ENCODE measurements around the gene SLC39A7.
"Not testable (repeated sequence)": the region's sequence is repeated elsewhere in the genome, so short reads cannot be mapped to it uniquely, and the experiment has no call there.

Gene SLC39A7

DNA sequence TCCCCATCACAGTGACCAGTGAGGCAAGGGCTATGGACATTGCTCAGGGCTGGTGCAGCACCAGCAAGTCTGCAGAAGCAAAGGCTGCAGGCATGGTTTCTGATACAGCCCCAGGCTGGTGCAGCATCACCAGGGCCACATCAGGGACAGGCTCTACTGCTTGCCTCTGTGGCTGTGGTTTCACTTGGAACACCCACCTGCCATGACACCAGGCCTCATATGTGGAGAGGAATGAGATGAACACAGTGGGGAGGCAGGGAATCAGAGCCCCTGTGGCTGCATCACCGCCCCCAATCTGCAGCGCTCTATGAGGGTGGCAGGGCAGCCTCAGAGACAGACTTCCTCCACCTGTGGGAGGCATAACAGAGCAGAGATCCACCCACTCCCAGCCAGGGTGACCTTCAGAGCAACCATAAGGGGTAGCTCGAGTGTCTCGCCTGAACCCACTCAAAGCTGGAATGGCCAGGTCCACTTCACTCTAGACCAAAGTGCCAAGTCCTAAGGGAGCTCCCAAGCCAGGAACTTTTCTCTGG is 15.5 kb downstream of the SLC39A7 start:
- Histone ChIP-seq H3K4me2 (ENCODE audit: low read length) (no peak overlapping the region), H3K36me3 (ENCODE audit: insufficient read depth, low read length) (no peaks in the 10 kb centered on the region; the same call in 1 of the 2 replicates), H2AFZ (ENCODE audit: low read length) (no peak overlapping the region), H4K20me1 (ENCODE audit: insufficient read depth, low read length) (no peaks in the 10 kb centered on the region), H3K4me1 (ENCODE audit: insufficient read depth, low read length, severe bottlenecking) (no peaks in the 10 kb centered on the region), H3K27me3 (ENCODE audit: insufficient read depth, low read length) (0 out of 2 replicates have a peak, but pooled peaks cover 3% of the 10 kb centered on the region), H3K9ac (ENCODE audit: low read length) (no peak overlapping the region), H3F3A (ENCODE audit: insufficient read depth, low read length) (no peaks in the 10 kb centered on the region), H3K9me2 (ENCODE audit: low read depth, low read length) (no peaks in the 10 kb centered on the region), H3K9me3 (ENCODE audit: low read length) (no peaks in the 10 kb centered on the region), H3K79me2 (ENCODE audit: insufficient read depth, low read length) (no peaks in the 10 kb centered on the region), H3K27ac (ENCODE audit: low read depth, low read length, poor library complexity, severe bottlenecking) (no peak overlapping the region), H3K4me3 (ENCODE audit: low read depth, low read length, poor library complexity, severe bottlenecking) (no peak overlapping the region)
- no peak for TF ChIP-seq EZH2 (IDR thresholded peaks at IDR 0.05; ENCODE audit: borderline replicate concordance, low read length)
- TF ChIP-seq, protein P1, sequence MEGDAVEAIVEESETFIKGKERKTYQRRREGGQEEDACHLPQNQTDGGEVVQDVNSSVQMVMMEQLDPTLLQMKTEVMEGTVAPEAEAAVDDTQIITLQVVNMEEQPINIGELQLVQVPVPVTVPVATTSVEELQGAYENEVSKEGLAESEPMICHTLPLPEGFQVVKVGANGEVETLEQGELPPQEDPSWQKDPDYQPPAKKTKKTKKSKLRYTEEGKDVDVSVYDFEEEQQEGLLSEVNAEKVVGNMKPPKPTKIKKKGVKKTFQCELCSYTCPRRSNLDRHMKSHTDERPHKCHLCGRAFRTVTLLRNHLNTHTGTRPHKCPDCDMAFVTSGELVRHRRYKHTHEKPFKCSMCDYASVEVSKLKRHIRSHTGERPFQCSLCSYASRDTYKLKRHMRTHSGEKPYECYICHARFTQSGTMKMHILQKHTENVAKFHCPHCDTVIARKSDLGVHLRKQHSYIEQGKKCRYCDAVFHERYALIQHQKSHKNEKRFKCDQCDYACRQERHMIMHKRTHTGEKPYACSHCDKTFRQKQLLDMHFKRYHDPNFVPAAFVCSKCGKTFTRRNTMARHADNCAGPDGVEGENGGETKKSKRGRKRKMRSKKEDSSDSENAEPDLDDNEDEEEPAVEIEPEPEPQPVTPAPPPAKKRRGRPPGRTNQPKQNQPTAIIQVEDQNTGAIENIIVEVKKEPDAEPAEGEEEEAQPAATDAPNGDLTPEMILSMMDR (IDR thresholded peaks at IDR 0.05; ENCODE audit: low read length): no peak

DNA sequence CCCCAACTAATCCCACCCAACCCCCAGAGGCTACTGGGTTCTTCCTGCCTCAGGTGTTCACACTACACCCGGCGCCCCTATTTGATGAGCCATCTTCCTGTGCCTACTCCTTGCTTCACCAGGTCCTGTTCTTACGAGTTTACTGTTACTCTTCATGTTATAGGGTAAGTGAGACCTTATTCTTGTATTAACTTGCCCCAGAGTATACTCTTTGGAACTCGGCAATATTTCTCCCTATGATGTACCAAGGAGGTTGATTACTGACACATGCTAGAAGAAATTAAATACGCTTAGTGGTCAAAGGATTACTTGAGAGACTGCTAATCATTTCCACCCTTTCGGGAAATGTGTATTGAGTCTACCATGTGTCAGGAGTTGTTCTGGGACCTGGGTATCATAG is 16.6 kb downstream of the SLC39A7 start:
- Histone ChIP-seq H3K4me2 (ENCODE audit: low read length) (no peak overlapping the region), H3K27ac (ENCODE audit: low read depth, low read length, poor library complexity, severe bottlenecking) (no peak overlapping the region), H3K9ac (ENCODE audit: low read length) (no peak overlapping the region), H3K4me1 (ENCODE audit: insufficient read depth, low read length, severe bottlenecking) (no peaks in the 10 kb centered on the region), H3K9me3 (ENCODE audit: low read length) (no peaks in the 10 kb centered on the region), H3K9me2 (ENCODE audit: low read depth, low read length) (no peaks in the 10 kb centered on the region), H3F3A (ENCODE audit: insufficient read depth, low read length) (no peaks in the 10 kb centered on the region), H3K36me3 (ENCODE audit: insufficient read depth, low read length) (no peaks in the 10 kb centered on the region), H3K4me3 (ENCODE audit: low read depth, low read length, poor library complexity, severe bottlenecking) (no peak overlapping the region), H3K79me2 (ENCODE audit: insufficient read depth, low read length) (no peaks in the 10 kb centered on the region), H2AFZ (ENCODE audit: low read length) (no peak overlapping the region), H4K20me1 (ENCODE audit: insufficient read depth, low read length) (no peaks in the 10 kb centered on the region), H3K27me3 (ENCODE audit: insufficient read depth, low read length) (0 out of 2 replicates have a peak, but pooled peaks cover 3% of the 10 kb centered on the region)
- TF ChIP-seq EZH2 (IDR thresholded peaks at IDR 0.05; ENCODE audit: borderline replicate concordance, low read length): no peak
- TF ChIP-seq, protein P1 (IDR thresholded peaks at IDR 0.05; ENCODE audit: low read length): no peak

- no peaks in the 10 kb centered on the region for H3K9me2 ChIP-seq (ENCODE audit: low read depth, low read length)
- no peaks in the 10 kb centered on the region for H3K4me1 ChIP-seq (ENCODE audit: insufficient read depth, low read length, severe bottlenecking)
- no peaks in the 10 kb centered on the region for H3K9me3 ChIP-seq (ENCODE audit: low read length)
- no peaks in the 10 kb centered on the region for H4K20me1 ChIP-seq (ENCODE audit: insufficient read depth, low read length)
- H3K4me3 ChIP-seq (ENCODE audit: low read depth, low read length, poor library complexity, severe bottlenecking): no peak overlapping the region
- H3K79me2 ChIP-seq (ENCODE audit: insufficient read depth, low read length): no peaks in the 10 kb centered on the region
- no peak overlapping the region for H2AFZ ChIP-seq (ENCODE audit: low read length)
- no peak overlapping the region for H3K4me2 ChIP-seq (ENCODE audit: low read length)
- H3K36me3 ChIP-seq (ENCODE audit: insufficient read depth, low read length): no peaks in the 10 kb centered on the region
- H3F3A ChIP-seq (ENCODE audit: insufficient read depth, low read length): no peaks in the 10 kb centered on the region
- TF ChIP-seq EZH2 (IDR thresholded peaks at IDR 0.05; ENCODE audit: borderline replicate concordance, low read length): no peak
- TF ChIP-seq, protein P1 (IDR thresholded peaks at IDR 0.05; ENCODE audit: low read length): no peak
- H3K9ac ChIP-seq (ENCODE audit: low read length): no peak overlapping the region
- 0 out of 2 replicates have a peak, but pooled peaks cover 3% of the 10 kb centered on the region for H3K27me3 ChIP-seq (ENCODE audit: insufficient read depth, low read length)
- H3K27ac ChIP-seq (ENCODE audit: low read depth, low read length, poor library complexity, severe bottlenecking): no peak overlapping the region
These were observed 17.0 kb downstream of the SLC39A7 start for GRCh38 chr6:33217681-33218080.

GRCh38 chr6:33226503-33227120 is 25.9 kb downstream of the SLC39A7 start:
- not testable (repeated sequence) for H3K4me3 ChIP-seq (ENCODE audit: low read depth, low read length, poor library complexity, severe bottlenecking); H3K4me2 ChIP-seq (ENCODE audit: low read length)

More at GRCh38 chr6:33226503-33227120, 25.9 kb downstream of the SLC39A7 start:
- not testable (repeated sequence) for H4K20me1 ChIP-seq (ENCODE audit: insufficient read depth, low read length); H3K27ac ChIP-seq (ENCODE audit: low read depth, low read length, poor library complexity, severe bottlenecking); H3K4me1 ChIP-seq (ENCODE audit: insufficient read depth, low read length, severe bottlenecking); H3K79me2 ChIP-seq (ENCODE audit: insufficient read depth, low read length); H3K9ac ChIP-seq (ENCODE audit: low read length); H3K9me2 ChIP-seq (ENCODE audit: low read depth, low read length); H3K36me3 ChIP-seq (ENCODE audit: insufficient read depth, low read length); H3F3A ChIP-seq (ENCODE audit: insufficient read depth, low read length); H3K27me3 ChIP-seq (ENCODE audit: insufficient read depth, low read length); H3K9me3 ChIP-seq (ENCODE audit: low read length); H2AFZ ChIP-seq (ENCODE audit: low read length)
